HG02973 (cell line): Measurements from ENCODE around the gene POLR2I.

ENCODE experiments used
- ATAC-seq: cut with Tn5 transposase; IDR thresholded peaks from one replicate; pipeline ENCODE4 v1.9.1; 2021; ENCODE audit warnings: moderate library complexity; ENCODE audit not compliant: unreplicated experiment

Gene POLR2I

GRCh38 chr19:36064826-36065225 lies 49.8 kb downstream of the POLR2I start:
- no peak for ATAC-seq
